HCT116 (cell line): ENCODE results near the gene MYL3. TPM values are rescaled to one million over a fixed set of nuclear protein-coding genes. Genes with fewer than 3 reads are reported as not detected.

Experiments used
- ATAC-seq: fragments of 200-7000 bp; cut with Tn5 transposase; 2 replicates; pipeline ENCODE4 v1.9.1; 2020; ENCODE audit warnings: mild to moderate bottlenecking, moderate library complexity
- BruUV-seq: library from RNA; stranded (reverse); fragments of 400-500 nt; replicated peaks from 2 replicates; lab custom pipeline; 2021; lab: Mats Ljungman, UMichigan
- CTCF ChIA-PET: fragments of 300-600 bp; sonication (Branson Sonifier 250); formaldehyde crosslinking; loops from one replicate; lab custom pipeline; 2021; ENCODE audit warnings: antibody characterized with exemption; lab: Charles Lee
- POLR2A ChIA-PET: fragments of 300-600, 350-600 bp; sonication (Branson Sonifier 250); formaldehyde crosslinking; loops from one replicate; lab custom pipeline; 2021; ENCODE audit warnings: antibody characterized with exemption; lab: Charles Lee
- RAD21 ChIA-PET, 2 experiments: fragments of 300-600 bp; sonication (Branson Sonifier 250); formaldehyde crosslinking; loops; one replicate each; lab custom pipeline; 2023; ENCODE audit warnings: low total read pairs in 2 of 2; ENCODE audit not compliant: uncharacterized antibody in 2 of 2, unreplicated experiment in 2 of 2, low non-redundant PET in 1 of 2; lab: Charles Lee
- DNase-seq: peaks from one replicate; pipeline ENCODE4 v3.0.0-alpha.2; 2010; ENCODE audit warnings: low read depth, low spot score
- H2AFZ ChIP-seq: fragments of 200-600 bp; shearing (Covaris generic), sonication (generic); 2 replicates; pipeline ENCODE4 v1.6.1; 2017; ENCODE audit warnings: low read depth, mixed run types, mixed read lengths, antibody characterized with exemption, low read length; ENCODE audit not compliant: poor library complexity, severe bottlenecking
- H3K27ac ChIP-seq: 2 replicates; pipeline ENCODE4 v1.5.1; 2012; ENCODE audit warnings: low read depth, low read length
- H3K27me3 ChIP-seq: fragments of 200-600 bp; sonication (generic); 2 replicates; pipeline ENCODE4 v1.6.1; 2016; ENCODE audit warnings: mixed run types, low read length, mixed read lengths; ENCODE audit not compliant: insufficient read depth
- H3K36me3 ChIP-seq, 2 experiments: fragments of 200-500 bp in 1 of 2; fragments of 200-600 bp in 1 of 2; sonication (Bioruptor generic) in 1 of 2; sonication (generic) in 1 of 2; 2 replicates each; pipeline versions ENCODE4 v1.5.1 to v1.6.1; 2014 to 2016; ENCODE audit warnings: low read length in 2 of 2, inconsistent platforms in 1 of 2, mixed read lengths in 1 of 2, mixed run types in 1 of 2; ENCODE audit not compliant: insufficient read depth in 2 of 2, control insufficient read depth in 1 of 2
- H3K4me1 ChIP-seq, 2 experiments: fragments of 200-600 bp in 1 of 2; sonication (generic) in 1 of 2; 2 replicates each; pipeline versions ENCODE4 v1.5.1 to v1.6.1; 2012 to 2017; ENCODE audit warnings: low read length in 2 of 2, inconsistent platforms in 1 of 2, mild to moderate bottlenecking in 1 of 2, mixed read lengths in 1 of 2, mixed run types in 1 of 2, moderate library complexity in 1 of 2; ENCODE audit not compliant: insufficient read depth in 2 of 2, control insufficient read depth in 1 of 2
- H3K4me2 ChIP-seq: fragments of 200-600 bp; sonication (generic); 2 replicates; pipeline ENCODE4 v1.6.1; 2017; ENCODE audit warnings: mixed run types, low read length, mixed read lengths
- H3K4me3 ChIP-seq, 2 experiments: fragments of 200-600 bp in 1 of 2; sonication (generic) in 1 of 2; replicated peaks in 1 of 2; 2 replicates each; pipeline ENCODE4 v1.5.1; 2011 to 2016; ENCODE audit warnings: low read length in 2 of 2, control low read depth in 1 of 2, low read depth in 1 of 2, mild to moderate bottlenecking in 1 of 2, mixed read lengths in 1 of 2, mixed run types in 1 of 2
- H3K79me2 ChIP-seq: fragments of 200-600 bp; sonication (generic); 2 replicates; pipeline ENCODE4 v1.6.1; 2017; ENCODE audit warnings: mild to moderate bottlenecking, mixed run types, low read length, moderate library complexity, mixed read lengths; ENCODE audit not compliant: insufficient read depth
- H3K9ac ChIP-seq: fragments of 200-600 bp; sonication (generic); 2 replicates; pipeline ENCODE4 v1.6.1; 2016; ENCODE audit warnings: low read length, mixed read lengths
- H3K9me2 ChIP-seq: fragments of 200-600 bp; sonication (generic), shearing (Covaris generic); 2 replicates; pipeline ENCODE4 v1.6.1; 2017; ENCODE audit warnings: mixed run types, mild to moderate bottlenecking, moderate library complexity; ENCODE audit not compliant: insufficient read depth
- H3K9me3 ChIP-seq, 2 experiments: fragments of 200-500 bp in 1 of 2; fragments of 200-600 bp in 1 of 2; sonication (Bioruptor generic) in 1 of 2; sonication (generic) in 1 of 2; 2 replicates each; pipeline ENCODE4 v1.6.1; 2014 to 2017; ENCODE audit warnings: low read length in 2 of 2, mixed read lengths in 2 of 2, inconsistent platforms in 1 of 2, low read depth in 1 of 2, mild to moderate bottlenecking in 1 of 2, mixed run types in 1 of 2, moderate library complexity in 1 of 2; ENCODE audit not compliant: control insufficient read depth in 1 of 2, insufficient read depth in 1 of 2
- H4K20me1 ChIP-seq: fragments of 200-600 bp; sonication (generic), shearing (Covaris generic); 2 replicates; pipeline ENCODE4 v1.6.1; 2017; ENCODE audit warnings: mixed run types, mild to moderate bottlenecking, moderate library complexity; ENCODE audit not compliant: insufficient read depth
- CEBPB ChIP-seq: IDR thresholded peaks from 2 replicates; pipeline ENCODE4 v1.6.1; 2012; ENCODE audit warnings: low read depth
- EGR1 ChIP-seq: IDR thresholded peaks from 2 replicates; pipeline ENCODE4 v1.6.1; 2012; ENCODE audit warnings: low read depth
- EZH2phosphoT487 ChIP-seq: fragments of 200-600 bp; IDR thresholded peaks from 2 replicates; pipeline ENCODE4 v1.6.1; 2018; ENCODE audit warnings: antibody characterized with exemption, borderline replicate concordance
- JUND ChIP-seq: IDR thresholded peaks from 2 replicates; pipeline ENCODE4 v1.6.1; 2012
- POLR2AphosphoS5 ChIP-seq: IDR thresholded peaks from 2 replicates; pipeline ENCODE4 v1.6.1; 2011; ENCODE audit warnings: mild to moderate bottlenecking, low read depth, low read length, moderate library complexity
- REST ChIP-seq: IDR thresholded peaks from 2 replicates; pipeline ENCODE4 v1.6.1; 2012; ENCODE audit warnings: low read depth
- ZNF274 ChIP-seq: fragments of 200-500 bp; sonication (Bioruptor generic); IDR thresholded peaks from 2 replicates; pipeline ENCODE4 v1.6.1; 2014; ENCODE audit warnings: mild to moderate bottlenecking, low read depth, low read length, inconsistent platforms
- intact Hi-C: fragments of 100-400 bp; cut with micrococcal nuclease; formaldehyde crosslinking; loops from 2 replicates; pipeline ENCODE4 v1.10.0; 2022
- total RNA-seq: library from RNA; stranded (reverse); gene quantifications from one replicate; pipeline ENCODE4 v1.2.1, GENCODE V29; 2021; ENCODE audit not compliant: unreplicated experiment

Gene MYL3
- total RNA-seq, 1 experiment from 2014 or later = not detected

GRCh38 chr3:46893763-46894162 is 30.5 kb upstream of the MYL3 start:
- POLR2A ChIA-PET = no interaction called here
- no peak overlapping the region for H3K9ac ChIP-seq
- H4K20me1 ChIP-seq = no peaks in the 10 kb centered on the region
- H3K79me2 ChIP-seq = no peaks in the 10 kb centered on the region
- H2AFZ ChIP-seq = no peak overlapping the region
- H3K4me2 ChIP-seq = no peak overlapping the region
- H3K4me3 ChIP-seq = no peak overlapping the region
- intact Hi-C loops = no loop called here
- H3K27me3 ChIP-seq = no peaks in the 10 kb centered on the region
- CTCF ChIA-PET = no interaction called here
- no peaks in the 10 kb centered on the region for H3K9me3 ChIP-seq
- no TSS peak for BruUV-seq
- RAD21 ChIA-PET = no interaction called here
- DNase-seq (no peak), ATAC-seq (no peak)
- peaks cover 0 to 13% of the 10 kb centered on the region in 2 experiments; a peak in 2 of 4 replicates for H3K4me1 ChIP-seq
- no peaks in the 10 kb centered on the region for H3K36me3 ChIP-seq
- TF ChIP-seq POLR2AphosphoS5 = no peak
- no peak for TF ChIP-seq CEBPB
- TF ChIP-seq EZH2phosphoT487 = no peak
- TF ChIP-seq EGR1 = no peak
- no peak for TF ChIP-seq ZNF274
- TF ChIP-seq REST = no peak
- no peak for TF ChIP-seq JUND
- no peak overlapping the region for H3K27ac ChIP-seq
- H3K9me2 ChIP-seq = no peaks in the 10 kb centered on the region
